Neural cell (in vitro differentiated cells): Measurements from ENCODE around the gene NTN4. TPM values are rescaled to one million over a fixed set of nuclear protein-coding genes. Genes with fewer than 3 reads are reported as not detected.

Experiments
- H2AFZ ChIP-seq: fragments of 200-600, 300-800 bp; sonication (generic), shearing (Covaris generic); 2 replicates; pipeline ENCODE4 v1.6.0; 2014; ENCODE audit warnings: low read depth, mild to moderate bottlenecking, antibody characterized with exemption, low read length, moderate library complexity
- H3F3A ChIP-seq: fragments of 200-600 bp; shearing (Covaris generic); 2 replicates; pipeline ENCODE4 v1.6.1; 2016; ENCODE audit warnings: mild to moderate bottlenecking, moderate library complexity, mixed read lengths, antibody characterized with exemption, low read length; ENCODE audit not compliant: insufficient read depth, poor library complexity, severe bottlenecking
- H3K27ac ChIP-seq: fragments of 200-600, 300-800 bp; sonication (generic), shearing (Covaris generic); 2 replicates; pipeline ENCODE4 v1.5.1; 2014; ENCODE audit warnings: mild to moderate bottlenecking, low read length, moderate library complexity
- H3K27me3 ChIP-seq: fragments of 300-800, 200-600 bp; sonication (generic), shearing (Covaris generic); 2 replicates; pipeline ENCODE4 v1.6.0; 2014; ENCODE audit warnings: mild to moderate bottlenecking, low read depth, low read length, moderate library complexity; ENCODE audit not compliant: insufficient read depth
- H3K36me3 ChIP-seq: fragments of 300-800, 200-600 bp; sonication (generic), shearing (Covaris generic); 2 replicates; pipeline ENCODE4 v1.5.1; 2014; ENCODE audit warnings: mild to moderate bottlenecking, antibody characterized with exemption, low read length, moderate library complexity; ENCODE audit not compliant: insufficient read depth
- H3K4me2 ChIP-seq: fragments of 300-800, 200-600 bp; sonication (generic), shearing (Covaris generic); 2 replicates; pipeline ENCODE4 v1.6.0; 2014; ENCODE audit warnings: mild to moderate bottlenecking, low read length
- H3K4me3 ChIP-seq: fragments of 300-800, 200-600 bp; sonication (generic), shearing (Covaris generic); 2 replicates; pipeline ENCODE4 v1.5.1; 2014; ENCODE audit warnings: mild to moderate bottlenecking, low read length, moderate library complexity
- H3K79me2 ChIP-seq: fragments of 200-600 bp; shearing (Covaris generic); replicated peaks from 2 replicates; pipeline ENCODE4 v1.6.0; 2014; ENCODE audit warnings: mild to moderate bottlenecking, low read length, moderate library complexity; ENCODE audit not compliant: insufficient read depth
- H3K9ac ChIP-seq: fragments of 300-800, 200-600 bp; sonication (generic), shearing (Covaris generic); 2 replicates; pipeline ENCODE4 v1.6.1; 2016; ENCODE audit warnings: mild to moderate bottlenecking, low read length, mixed read lengths
- H3K9me2 ChIP-seq: fragments of 200-600 bp; shearing (Covaris generic); 2 replicates; pipeline ENCODE4 v1.6.1; 2016; ENCODE audit warnings: mild to moderate bottlenecking, low read length, mixed read lengths; ENCODE audit not compliant: insufficient read depth
- H3K9me3 ChIP-seq: fragments of 200-600, 300-800 bp; sonication (generic), shearing (Covaris generic); 2 replicates; pipeline ENCODE4 v1.6.1; 2016; ENCODE audit warnings: mild to moderate bottlenecking, mixed run types, low read length, moderate library complexity, mixed read lengths
- H4K20me1 ChIP-seq: fragments of 200-600 bp; shearing (Covaris generic); 2 replicates; pipeline ENCODE4 v1.6.1; 2016; ENCODE audit warnings: mild to moderate bottlenecking, mixed run types; ENCODE audit not compliant: insufficient read depth
- EP300 ChIP-seq: fragments of 450-650 bp; conservative IDR thresholded peaks from 2 replicates; pipeline ENCODE4 v1.6.1; 2014; ENCODE audit warnings: antibody characterized with exemption, mild to moderate bottlenecking, moderate library complexity; ENCODE audit not compliant: poor library complexity, severe bottlenecking
- EZH2 ChIP-seq: fragments of 200-600, 300-800 bp; shearing (Covaris generic), sonication (generic); IDR thresholded peaks from 2 replicates; pipeline ENCODE4 v1.6.1; 2014; ENCODE audit warnings: antibody characterized with exemption, low read length, borderline replicate concordance, mild to moderate bottlenecking; ENCODE audit not compliant: insufficient read depth, poor library complexity, severe bottlenecking
- POLR2AphosphoS5 ChIP-seq: IDR thresholded peaks from 2 replicates; pipeline ENCODE4 v1.6.1; 2012
- RAD21 ChIP-seq: fragments of 450-650 bp; conservative IDR thresholded peaks from 2 replicates; pipeline ENCODE4 v1.6.1; 2014; ENCODE audit warnings: antibody characterized with exemption, mild to moderate bottlenecking, moderate library complexity
- SMC3 ChIP-seq: fragments of 450-650 bp; conservative IDR thresholded peaks from 2 replicates; pipeline ENCODE4 v1.6.1; 2014; ENCODE audit warnings: antibody characterized with exemption, mild to moderate bottlenecking, moderate library complexity; ENCODE audit not compliant: poor library complexity
- TAF1 ChIP-seq: IDR thresholded peaks from 2 replicates; pipeline ENCODE4 v1.6.1; 2012; ENCODE audit warnings: low read depth
- polyA plus RNA-seq: library from polyadenylated mRNA; depleted of rRNA; stranded (reverse); fragments of >200 nt; gene quantifications from 2 replicates; pipeline ENCODE4 v1.2.3, GENCODE V29; 2014
- TF ChIP-seq, protein P1 (sequence below): IDR thresholded peaks from 2 replicates; pipeline ENCODE4 v1.6.1; 2012; ENCODE audit warnings: borderline replicate concordance
- TF ChIP-seq, protein P2 (sequence below): fragments of 450-650 bp; IDR thresholded peaks from 2 replicates; pipeline ENCODE4 v1.5.1; 2014; ENCODE audit warnings: antibody characterized with exemption, mild to moderate bottlenecking, moderate library complexity; ENCODE audit not compliant: poor library complexity, severe bottlenecking

NTN4 gene
- polyA plus RNA-seq, 1 donor from 2014 or later, result 12.4 TPM

DNA sequence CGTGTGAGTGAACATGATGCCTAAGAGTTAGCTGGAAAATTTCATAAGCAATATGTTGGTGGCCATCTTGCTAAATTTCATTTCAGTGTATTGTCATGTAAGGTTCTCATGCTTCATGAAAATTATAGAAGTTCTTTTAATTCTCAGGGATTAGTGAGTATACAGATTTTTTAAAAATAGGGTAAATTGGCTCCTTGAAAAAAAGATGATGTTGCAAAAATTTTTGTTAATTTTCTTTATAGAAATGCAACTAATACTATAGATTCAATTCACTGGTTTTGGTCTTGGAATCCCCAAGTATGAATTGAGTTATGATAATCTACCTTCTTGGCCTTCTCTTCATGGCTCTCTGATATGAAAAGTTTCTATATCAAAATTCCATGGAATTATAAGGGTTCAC lies 75.4 kb downstream of the NTN4 start:
- H3F3A ChIP-seq, result no peaks in the 10 kb centered on the region
- H2AFZ ChIP-seq, result no peak overlapping the region
- H3K9ac ChIP-seq, result no peak overlapping the region
- no peak overlapping the region for H3K4me3 ChIP-seq
- H3K9me3 ChIP-seq, result no peaks in the 10 kb centered on the region
- no peak overlapping the region for H3K27ac ChIP-seq
- TF ChIP-seq EZH2, result no peak
- TF ChIP-seq, protein P1, sequence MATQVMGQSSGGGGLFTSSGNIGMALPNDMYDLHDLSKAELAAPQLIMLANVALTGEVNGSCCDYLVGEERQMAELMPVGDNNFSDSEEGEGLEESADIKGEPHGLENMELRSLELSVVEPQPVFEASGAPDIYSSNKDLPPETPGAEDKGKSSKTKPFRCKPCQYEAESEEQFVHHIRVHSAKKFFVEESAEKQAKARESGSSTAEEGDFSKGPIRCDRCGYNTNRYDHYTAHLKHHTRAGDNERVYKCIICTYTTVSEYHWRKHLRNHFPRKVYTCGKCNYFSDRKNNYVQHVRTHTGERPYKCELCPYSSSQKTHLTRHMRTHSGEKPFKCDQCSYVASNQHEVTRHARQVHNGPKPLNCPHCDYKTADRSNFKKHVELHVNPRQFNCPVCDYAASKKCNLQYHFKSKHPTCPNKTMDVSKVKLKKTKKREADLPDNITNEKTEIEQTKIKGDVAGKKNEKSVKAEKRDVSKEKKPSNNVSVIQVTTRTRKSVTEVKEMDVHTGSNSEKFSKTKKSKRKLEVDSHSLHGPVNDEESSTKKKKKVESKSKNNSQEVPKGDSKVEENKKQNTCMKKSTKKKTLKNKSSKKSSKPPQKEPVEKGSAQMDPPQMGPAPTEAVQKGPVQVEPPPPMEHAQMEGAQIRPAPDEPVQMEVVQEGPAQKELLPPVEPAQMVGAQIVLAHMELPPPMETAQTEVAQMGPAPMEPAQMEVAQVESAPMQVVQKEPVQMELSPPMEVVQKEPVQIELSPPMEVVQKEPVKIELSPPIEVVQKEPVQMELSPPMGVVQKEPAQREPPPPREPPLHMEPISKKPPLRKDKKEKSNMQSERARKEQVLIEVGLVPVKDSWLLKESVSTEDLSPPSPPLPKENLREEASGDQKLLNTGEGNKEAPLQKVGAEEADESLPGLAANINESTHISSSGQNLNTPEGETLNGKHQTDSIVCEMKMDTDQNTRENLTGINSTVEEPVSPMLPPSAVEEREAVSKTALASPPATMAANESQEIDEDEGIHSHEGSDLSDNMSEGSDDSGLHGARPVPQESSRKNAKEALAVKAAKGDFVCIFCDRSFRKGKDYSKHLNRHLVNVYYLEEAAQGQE, result no peak
- TF ChIP-seq SMC3, result no peak
- H4K20me1 ChIP-seq, result no peaks in the 10 kb centered on the region
- no peaks in the 10 kb centered on the region for H3K36me3 ChIP-seq
- no peaks in the 10 kb centered on the region for H3K79me2 ChIP-seq
- H3K9me2 ChIP-seq, result no peaks in the 10 kb centered on the region
- no peak overlapping the region for H3K4me2 ChIP-seq
- H3K27me3 ChIP-seq, result no peaks in the 10 kb centered on the region

DNA sequence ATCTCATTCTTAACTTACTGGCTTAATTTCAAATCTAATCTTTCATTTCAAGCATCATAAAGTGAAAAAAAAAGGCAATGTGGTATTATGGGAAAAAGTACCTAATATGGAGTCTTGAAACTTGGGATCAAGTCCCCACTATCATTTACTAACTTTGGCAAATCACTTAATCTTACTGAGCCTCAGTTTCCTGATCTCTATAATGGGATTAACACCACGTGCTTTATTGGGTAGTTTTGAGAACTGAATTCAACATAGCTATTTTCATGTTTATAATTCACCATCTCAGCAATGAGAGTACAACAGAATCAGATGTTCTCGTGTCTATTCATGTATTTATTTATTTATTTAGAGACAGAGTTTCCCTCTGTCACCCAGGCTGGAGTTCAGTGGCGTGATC lies 78.3 kb downstream of the NTN4 start:
- Histone ChIP-seq H3K9me3 (no peaks in the 10 kb centered on the region), H3K4me2 (no peak overlapping the region)

DNA sequence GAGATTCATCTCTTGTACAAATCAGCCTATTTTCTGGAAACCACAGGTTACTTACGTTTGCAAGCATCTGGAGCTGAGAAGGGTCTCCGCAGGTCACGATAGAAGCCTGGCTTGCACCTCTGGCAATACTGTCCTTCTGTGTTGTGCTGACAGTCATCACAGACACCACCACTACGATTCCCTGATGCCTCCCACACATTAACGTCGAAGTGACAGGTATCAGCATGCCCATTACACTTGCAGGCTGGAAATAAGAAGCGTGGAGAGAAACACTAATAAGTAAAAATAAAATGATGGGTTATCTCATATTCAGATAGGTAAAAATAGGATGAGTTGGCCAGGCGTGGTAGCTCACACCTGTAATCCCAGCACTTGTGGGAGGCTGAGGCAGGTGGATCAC lies 80.2 kb downstream of the NTN4 start:
- Histone ChIP-seq H3K79me2 (no peaks in the 10 kb centered on the region), H3K9ac (no peak overlapping the region), H3K36me3 (no peaks in the 10 kb centered on the region), H3K27me3 (no peaks in the 10 kb centered on the region), H3K9me2 (no peaks in the 10 kb centered on the region), H3K4me2 (no peak overlapping the region), H3K9me3 (no peaks in the 10 kb centered on the region), H3F3A (no peaks in the 10 kb centered on the region), H3K27ac (no peak overlapping the region), H3K4me3 (no peak overlapping the region), H2AFZ (no peak overlapping the region), H4K20me1 (no peaks in the 10 kb centered on the region)
- TF ChIP-seq TAF1 (no peak), POLR2AphosphoS5 (no peak)
- TF ChIP-seq, protein P2, sequence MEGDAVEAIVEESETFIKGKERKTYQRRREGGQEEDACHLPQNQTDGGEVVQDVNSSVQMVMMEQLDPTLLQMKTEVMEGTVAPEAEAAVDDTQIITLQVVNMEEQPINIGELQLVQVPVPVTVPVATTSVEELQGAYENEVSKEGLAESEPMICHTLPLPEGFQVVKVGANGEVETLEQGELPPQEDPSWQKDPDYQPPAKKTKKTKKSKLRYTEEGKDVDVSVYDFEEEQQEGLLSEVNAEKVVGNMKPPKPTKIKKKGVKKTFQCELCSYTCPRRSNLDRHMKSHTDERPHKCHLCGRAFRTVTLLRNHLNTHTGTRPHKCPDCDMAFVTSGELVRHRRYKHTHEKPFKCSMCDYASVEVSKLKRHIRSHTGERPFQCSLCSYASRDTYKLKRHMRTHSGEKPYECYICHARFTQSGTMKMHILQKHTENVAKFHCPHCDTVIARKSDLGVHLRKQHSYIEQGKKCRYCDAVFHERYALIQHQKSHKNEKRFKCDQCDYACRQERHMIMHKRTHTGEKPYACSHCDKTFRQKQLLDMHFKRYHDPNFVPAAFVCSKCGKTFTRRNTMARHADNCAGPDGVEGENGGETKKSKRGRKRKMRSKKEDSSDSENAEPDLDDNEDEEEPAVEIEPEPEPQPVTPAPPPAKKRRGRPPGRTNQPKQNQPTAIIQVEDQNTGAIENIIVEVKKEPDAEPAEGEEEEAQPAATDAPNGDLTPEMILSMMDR, result no peak

More for the DNA sequence above, 78.3 kb downstream of the NTN4 start:
- Histone ChIP-seq H3K27me3 (no peaks in the 10 kb centered on the region), H2AFZ (no peak overlapping the region), H3K79me2 (no peaks in the 10 kb centered on the region), H3K9me2 (no peaks in the 10 kb centered on the region), H4K20me1 (no peaks in the 10 kb centered on the region), H3K36me3 (no peaks in the 10 kb centered on the region), H3K4me3 (no peak overlapping the region), H3F3A (no peaks in the 10 kb centered on the region), H3K9ac (no peak overlapping the region), H3K27ac (no peak overlapping the region)
- no peak for TF ChIP-seq RAD21
- no peak for TF ChIP-seq EZH2
- TF ChIP-seq EP300, result no peak
- TF ChIP-seq, protein P1, result no peak
